B cell (primary cell): ENCODE measurements around the gene MARCHF10.

Experiments used
- EZH2 ChIP-seq: IDR thresholded peaks from 2 replicates; pipeline ENCODE4 v1.6.1; 2012; ENCODE audit warnings: borderline replicate concordance, low read depth, mild to moderate bottlenecking, moderate library complexity, low read length; ENCODE audit not compliant: insufficient read depth, poor library complexity, severe bottlenecking
- TF ChIP-seq, protein P1 (sequence below): fragments of 200-600 bp; IDR thresholded peaks from one replicate; pipeline ENCODE4 v1.8.0; 2022; ENCODE audit warnings: antibody characterized with exemption, mild to moderate bottlenecking

DNA sequence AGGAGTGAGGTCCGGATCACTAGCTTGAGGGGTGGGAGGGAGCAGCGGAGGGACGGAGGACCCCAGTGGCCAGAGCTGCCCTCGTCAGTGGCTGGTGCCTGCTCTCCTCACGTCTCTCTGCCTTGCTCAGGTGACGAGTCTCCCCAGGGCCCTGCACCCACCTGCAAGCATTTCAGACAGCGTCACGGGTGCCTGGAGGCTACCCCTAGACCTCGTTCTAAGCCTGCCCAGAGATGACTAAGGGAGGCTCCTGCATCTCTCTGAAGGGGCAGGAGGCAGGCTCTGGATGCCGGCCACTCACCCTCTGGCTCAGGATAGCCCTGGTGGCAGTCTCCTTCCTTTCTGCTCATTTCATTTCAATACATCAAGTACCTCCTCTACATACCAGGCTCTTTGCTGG, 111.9 kb downstream of the MARCHF10 start:
- TF ChIP-seq, protein P1, sequence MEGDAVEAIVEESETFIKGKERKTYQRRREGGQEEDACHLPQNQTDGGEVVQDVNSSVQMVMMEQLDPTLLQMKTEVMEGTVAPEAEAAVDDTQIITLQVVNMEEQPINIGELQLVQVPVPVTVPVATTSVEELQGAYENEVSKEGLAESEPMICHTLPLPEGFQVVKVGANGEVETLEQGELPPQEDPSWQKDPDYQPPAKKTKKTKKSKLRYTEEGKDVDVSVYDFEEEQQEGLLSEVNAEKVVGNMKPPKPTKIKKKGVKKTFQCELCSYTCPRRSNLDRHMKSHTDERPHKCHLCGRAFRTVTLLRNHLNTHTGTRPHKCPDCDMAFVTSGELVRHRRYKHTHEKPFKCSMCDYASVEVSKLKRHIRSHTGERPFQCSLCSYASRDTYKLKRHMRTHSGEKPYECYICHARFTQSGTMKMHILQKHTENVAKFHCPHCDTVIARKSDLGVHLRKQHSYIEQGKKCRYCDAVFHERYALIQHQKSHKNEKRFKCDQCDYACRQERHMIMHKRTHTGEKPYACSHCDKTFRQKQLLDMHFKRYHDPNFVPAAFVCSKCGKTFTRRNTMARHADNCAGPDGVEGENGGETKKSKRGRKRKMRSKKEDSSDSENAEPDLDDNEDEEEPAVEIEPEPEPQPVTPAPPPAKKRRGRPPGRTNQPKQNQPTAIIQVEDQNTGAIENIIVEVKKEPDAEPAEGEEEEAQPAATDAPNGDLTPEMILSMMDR, result no peak
- no peak for TF ChIP-seq EZH2
